Measurements from ENCODE around the gene ZNF236. TPM values are rescaled to one million over a fixed set of nuclear protein-coding genes. Genes with fewer than 3 reads are reported as not detected.

The ZNF236 gene
- total RNA-seq, 1 donor from 2014 or later = 11.5 TPM

DNA sequence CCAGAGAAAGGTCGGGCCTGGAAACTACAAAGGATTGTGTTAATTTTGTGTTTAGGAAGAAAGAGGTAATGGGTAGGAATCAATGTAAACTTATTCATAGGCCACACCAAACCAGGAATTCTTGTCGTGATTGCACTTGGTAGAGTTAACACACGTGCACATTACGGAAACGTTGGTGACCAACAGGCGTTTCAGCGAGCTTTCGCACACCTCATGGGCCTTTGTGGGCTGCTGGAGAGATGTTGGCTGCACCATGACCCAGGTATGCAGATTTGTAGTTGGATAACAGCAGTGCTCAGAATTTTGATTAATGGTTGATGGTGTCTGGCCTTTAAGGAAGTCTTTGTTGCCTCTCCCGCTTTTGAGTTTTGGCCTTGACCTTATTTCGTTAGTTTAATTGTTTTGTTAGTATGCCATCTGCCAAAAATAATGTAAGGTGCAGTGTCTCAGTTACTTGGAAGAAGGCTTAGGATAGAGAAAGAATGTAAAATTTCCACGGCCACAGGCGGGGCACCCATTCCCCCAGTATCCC, 1.9 kb downstream of the ZNF236 start:
- Histone ChIP-seq H3K36me3 (no peaks in the 10 kb centered on the region), H3K27me3 (no peaks in the 10 kb centered on the region), H3K4me2 (peak overlapping the region; percentile 77), H2AFZ (replicated peaks) (no peak overlapping the region), H3K79me2 (ENCODE audit: low read depth) (peaks cover 87% of the 10 kb centered on the region), H3K9me3 (ENCODE audit: low read depth) (no peaks in the 10 kb centered on the region), H3F3A (ENCODE audit: low read depth) (peaks cover 22% of the 10 kb centered on the region), H3K9ac (no peak overlapping the region), H3K4me1 (peaks cover 18% of the 10 kb centered on the region), H3K4me3 (peak overlapping the region; percentile 74), H3K27ac (no peak overlapping the region), H4K20me1 (ENCODE audit: low read depth) (peaks cover 8% of the 10 kb centered on the region)
- peak overlapping the region; percentile 89 for H3K27ac Mint-ChIP-seq
- TF ChIP-seq EZH2phosphoT487 (IDR thresholded peaks at IDR 0.05) = no peak
- TF ChIP-seq, protein P1, sequence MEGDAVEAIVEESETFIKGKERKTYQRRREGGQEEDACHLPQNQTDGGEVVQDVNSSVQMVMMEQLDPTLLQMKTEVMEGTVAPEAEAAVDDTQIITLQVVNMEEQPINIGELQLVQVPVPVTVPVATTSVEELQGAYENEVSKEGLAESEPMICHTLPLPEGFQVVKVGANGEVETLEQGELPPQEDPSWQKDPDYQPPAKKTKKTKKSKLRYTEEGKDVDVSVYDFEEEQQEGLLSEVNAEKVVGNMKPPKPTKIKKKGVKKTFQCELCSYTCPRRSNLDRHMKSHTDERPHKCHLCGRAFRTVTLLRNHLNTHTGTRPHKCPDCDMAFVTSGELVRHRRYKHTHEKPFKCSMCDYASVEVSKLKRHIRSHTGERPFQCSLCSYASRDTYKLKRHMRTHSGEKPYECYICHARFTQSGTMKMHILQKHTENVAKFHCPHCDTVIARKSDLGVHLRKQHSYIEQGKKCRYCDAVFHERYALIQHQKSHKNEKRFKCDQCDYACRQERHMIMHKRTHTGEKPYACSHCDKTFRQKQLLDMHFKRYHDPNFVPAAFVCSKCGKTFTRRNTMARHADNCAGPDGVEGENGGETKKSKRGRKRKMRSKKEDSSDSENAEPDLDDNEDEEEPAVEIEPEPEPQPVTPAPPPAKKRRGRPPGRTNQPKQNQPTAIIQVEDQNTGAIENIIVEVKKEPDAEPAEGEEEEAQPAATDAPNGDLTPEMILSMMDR (IDR thresholded peaks at IDR 0.05) = no peak
- TF ChIP-seq EZH2 (IDR thresholded peaks at IDR 0.05) = no peak
- H3K36me3 Mint-ChIP-seq = peaks cover 12% of the 10 kb centered on the region
- peaks cover 3% of the 10 kb centered on the region for H3K9me3 Mint-ChIP-seq
- H3K4me1 Mint-ChIP-seq = peaks cover 42% of the 10 kb centered on the region
- peak overlapping the region; percentile 89 for H3K4me3 Mint-ChIP-seq
- no peaks in the 10 kb centered on the region for H3K27me3 Mint-ChIP-seq (ENCODE audit: insufficient read depth, low read depth)
- DNase-seq (ENCODE audit: low spot score) = no peak

- no peaks in the 10 kb centered on the region for H3K27me3 ChIP-seq
- H3K4me3 ChIP-seq = no peak overlapping the region
- H3K27me3 Mint-ChIP-seq (ENCODE audit: insufficient read depth, low read depth) = no peaks in the 10 kb centered on the region
- H3K36me3 Mint-ChIP-seq = peaks cover 14% of the 10 kb centered on the region
- H3K36me3 ChIP-seq = no peaks in the 10 kb centered on the region
- H3K9ac ChIP-seq = no peak overlapping the region
- H3K4me1 Mint-ChIP-seq = peaks cover 43% of the 10 kb centered on the region
- no peak overlapping the region for H3K27ac Mint-ChIP-seq
- H3K4me3 Mint-ChIP-seq = peak overlapping the region; percentile 89
- peak overlapping the region; percentile 77 for H3K4me2 ChIP-seq
- H3K9me3 Mint-ChIP-seq = peaks cover 3% of the 10 kb centered on the region
- no peak overlapping the region for H2AFZ ChIP-seq (replicated peaks)
- DNase-seq (ENCODE audit: low spot score) = no peak
- H3K79me2 ChIP-seq (ENCODE audit: low read depth) = peaks cover 83% of the 10 kb centered on the region
- no peak overlapping the region for H3K27ac ChIP-seq
- H3K4me1 ChIP-seq = peaks cover 18% of the 10 kb centered on the region
- no peaks in the 10 kb centered on the region for H3K9me3 ChIP-seq (ENCODE audit: low read depth)
- H3F3A ChIP-seq (ENCODE audit: low read depth) = peaks cover 22% of the 10 kb centered on the region
- TF ChIP-seq, protein P1 (IDR thresholded peaks at IDR 0.05) = no peak
- TF ChIP-seq EZH2 (IDR thresholded peaks at IDR 0.05) (no peak), EZH2phosphoT487 (IDR thresholded peaks at IDR 0.05) (no peak)
- H4K20me1 ChIP-seq (ENCODE audit: low read depth) = peaks cover 8% of the 10 kb centered on the region
Observed at GRCh38 chr18:76824754-76825153, 2.4 kb downstream of the ZNF236 start.

GRCh38 chr18:76827205-76828200, 5.1 kb downstream of the ZNF236 start:
- TF ChIP-seq, protein P1 (IDR thresholded peaks at IDR 0.05) = no peak
- TF ChIP-seq EZH2phosphoT487 (IDR thresholded peaks at IDR 0.05) (no peak), EZH2 (IDR thresholded peaks at IDR 0.05) (no peak)
- H3K4me2 ChIP-seq = no peak overlapping the region

More at GRCh38 chr18:76827205-76828200, 5.1 kb downstream of the ZNF236 start:
- H3K27me3 Mint-ChIP-seq (ENCODE audit: insufficient read depth, low read depth) = no peaks in the 10 kb centered on the region
- Histone ChIP-seq H3K9me3 (ENCODE audit: low read depth) (no peaks in the 10 kb centered on the region), H3K9ac (no peak overlapping the region), H4K20me1 (ENCODE audit: low read depth) (peaks cover 8% of the 10 kb centered on the region), H3K27ac (no peak overlapping the region), H2AFZ (replicated peaks) (no peak overlapping the region), H3K79me2 (ENCODE audit: low read depth) (peaks cover 78% of the 10 kb centered on the region), H3K36me3 (no peaks in the 10 kb centered on the region), H3K4me1 (peaks cover 10% of the 10 kb centered on the region), H3K27me3 (no peaks in the 10 kb centered on the region), H3K4me3 (no peak overlapping the region), H3F3A (ENCODE audit: low read depth) (peaks cover 22% of the 10 kb centered on the region)
- H3K4me3 Mint-ChIP-seq = no peak overlapping the region
- DNase-seq (ENCODE audit: low spot score) = no peak
- peaks cover 10% of the 10 kb centered on the region for H3K9me3 Mint-ChIP-seq
- no peak overlapping the region for H3K27ac Mint-ChIP-seq
- H3K4me1 Mint-ChIP-seq = peaks cover 36% of the 10 kb centered on the region
- peaks cover 19% of the 10 kb centered on the region for H3K36me3 Mint-ChIP-seq

Data from neural progenitor cell (in vitro differentiated cells).